Liver (tissue), 9 donors: ENCODE results near the gene POLR3C. TPM values are rescaled to one million over a fixed set of nuclear protein-coding genes. Genes with fewer than 3 reads are reported as not detected.

Source experiments
- DNase-seq: peaks from one replicate; pipeline ENCODE4 v3.0.0-alpha.2; 2017; ENCODE audit warnings: low spot score
- H3K27ac ChIP-seq, 2 donors: one replicate each; pipeline ENCODE4 v1.7.0; 2013; ENCODE audit warnings: inconsistent platforms in 2 of 2, low read length in 2 of 2, control low read depth in 1 of 2, low read depth in 1 of 2, mild to moderate bottlenecking in 1 of 2
- H3K27me3 ChIP-seq, 4 donors: one replicate each; pipeline versions ENCODE4 v1.6.1 to v1.7.0; 2013; ENCODE audit warnings: low read length in 3 of 4, inconsistent platforms in 1 of 4, mild to moderate bottlenecking in 1 of 4, moderate library complexity in 1 of 4; ENCODE audit not compliant: control insufficient read depth in 4 of 4, insufficient read depth in 4 of 4
- H3K36me3 ChIP-seq, 4 donors: one replicate each; pipeline versions ENCODE4 v1.6.1 to v1.7.0; 2013; ENCODE audit warnings: low read length in 3 of 4, mild to moderate bottlenecking in 3 of 4, low read depth in 1 of 4, moderate library complexity in 1 of 4; ENCODE audit not compliant: control insufficient read depth in 4 of 4, insufficient read depth in 3 of 4
- H3K4me1 ChIP-seq, 4 donors: one replicate each; pipeline versions ENCODE4 v1.6.1 to v1.7.0; 2013; ENCODE audit warnings: low read length in 3 of 4, mild to moderate bottlenecking in 3 of 4, moderate library complexity in 1 of 4; ENCODE audit not compliant: control insufficient read depth in 4 of 4, insufficient read depth in 4 of 4
- H3K4me3 ChIP-seq, 3 donors: one replicate each; pipeline versions ENCODE4 v1.6.1 to v1.7.0; 2013; ENCODE audit warnings: low read length in 3 of 3, control low read depth in 1 of 3, low read depth in 1 of 3, mild to moderate bottlenecking in 1 of 3
- H3K9ac ChIP-seq, 2 donors: one replicate each; pipeline ENCODE4 v1.7.0; 2013; ENCODE audit warnings: low read length in 2 of 2, mild to moderate bottlenecking in 2 of 2, moderate library complexity in 2 of 2, control low read depth in 1 of 2, low read depth in 1 of 2
- H3K9me3 ChIP-seq, 4 donors: one replicate each; pipeline versions ENCODE4 v1.6.1 to v1.7.0; 2013; ENCODE audit warnings: low read length in 3 of 4; ENCODE audit not compliant: control insufficient read depth in 4 of 4
- EGR1 ChIP-seq, 2 donors: IDR thresholded peaks; 2 replicates each; pipeline ENCODE4 v1.6.1; 2016 to 2018; ENCODE audit warnings: antibody characterized with exemption in 2 of 2, low read depth in 2 of 2
- FOXA1 ChIP-seq: IDR thresholded peaks from 2 replicates; pipeline ENCODE4 v1.6.1; 2016; ENCODE audit warnings: antibody characterized with exemption
- FOXA2 ChIP-seq: IDR thresholded peaks from 2 replicates; pipeline ENCODE4 v1.6.1; 2016; ENCODE audit warnings: antibody characterized with exemption
- GABPA ChIP-seq, 2 donors: IDR thresholded peaks in 1 of 2; conservative IDR thresholded peaks in 1 of 2; 2 replicates each; pipeline ENCODE4 v1.6.1; 2016; ENCODE audit warnings: antibody characterized with exemption in 2 of 2, mild to moderate bottlenecking in 1 of 2, moderate library complexity in 1 of 2
- HNF4A ChIP-seq, 2 donors: conservative IDR thresholded peaks; 2 replicates each; pipeline ENCODE4 v1.6.1; 2016; ENCODE audit warnings: antibody characterized with exemption in 2 of 2, mild to moderate bottlenecking in 2 of 2
- HNF4G ChIP-seq: IDR thresholded peaks from 2 replicates; pipeline ENCODE4 v1.6.1; 2016; ENCODE audit warnings: antibody characterized with exemption
- JUND ChIP-seq, 2 donors: IDR thresholded peaks; 2 replicates each; pipeline ENCODE4 v1.6.1; 2016; ENCODE audit warnings: antibody characterized with exemption in 2 of 2
- NR2F2 ChIP-seq: IDR thresholded peaks from 2 replicates; pipeline ENCODE4 v1.6.1; 2016; ENCODE audit warnings: antibody characterized with exemption
- RAD21 ChIP-seq, 2 donors: IDR thresholded peaks; 2 replicates each; pipeline ENCODE4 v1.6.1; 2016; ENCODE audit warnings: antibody characterized with exemption in 2 of 2, mild to moderate bottlenecking in 2 of 2
- RXRA ChIP-seq, 2 donors: IDR thresholded peaks; 2 replicates each; pipeline ENCODE4 v1.6.1; 2017 to 2018; ENCODE audit warnings: antibody characterized with exemption in 2 of 2, mild to moderate bottlenecking in 1 of 2
- SP1 ChIP-seq: IDR thresholded peaks from 2 replicates; pipeline ENCODE4 v1.6.1; 2018; ENCODE audit warnings: antibody characterized with exemption, mild to moderate bottlenecking
- TAF1 ChIP-seq: conservative IDR thresholded peaks from 2 replicates; pipeline ENCODE4 v1.6.1; 2016; ENCODE audit warnings: antibody characterized with exemption, mild to moderate bottlenecking
- YY1 ChIP-seq: IDR thresholded peaks from 2 replicates; pipeline ENCODE4 v1.6.1; 2016; ENCODE audit warnings: antibody characterized with exemption, mild to moderate bottlenecking
- WGBS: extraction: QIAGEN DNeasy Blood & Tissue Kit; methylation state at CpG from one replicate; pipeline ENCODE4 v1.1.7; 2013; 5-methylcytosine and 5-hydroxymethylcytosine counted together
- polyA plus RNA-seq, 2 donors: library from polyadenylated mRNA; stranded (reverse) in 1 of 2; unstranded in 1 of 2; fragments of 200-250 nt in 1 of 2; fragments of >200 nt in 1 of 2; fragmentation: Nextera tagmentation in 1 of 2; extraction: Ambion mirVana in 1 of 2; gene quantifications; one replicate each; pipeline versions ENCODE4 v1.2.1 to v1.2.3, GENCODE V29; 2013 to 2015
- total RNA-seq, 2 donors: library from RNA; depleted of rRNA; stranded (reverse); fragments of >200 nt; gene quantifications; one replicate each; pipeline ENCODE4 v1.2.3, GENCODE V29; 2014
- TF ChIP-seq, protein P1 (sequence below): fragments of 150-350 bp; IDR thresholded peaks from 2 replicates; pipeline ENCODE4 v1.5.1; 2017; ENCODE audit warnings: improper control_type of control experiment, low read depth, low read length; ENCODE audit not compliant: missing input control
- TF ChIP-seq, protein P2 (sequence below): IDR thresholded peaks from 2 replicates; pipeline ENCODE4 v1.6.1; 2016; ENCODE audit warnings: antibody characterized with exemption, mild to moderate bottlenecking
- TF ChIP-seq, protein P3 (sequence below): IDR thresholded peaks from 2 replicates; pipeline ENCODE4 v1.6.1; 2016; ENCODE audit warnings: antibody characterized with exemption
- TF ChIP-seq, protein P4 (sequence below): IDR thresholded peaks from 2 replicates; pipeline ENCODE4 v1.6.1; 2016; ENCODE audit warnings: antibody characterized with exemption
- TF ChIP-seq, protein P5 (sequence below): IDR thresholded peaks from 2 replicates; pipeline ENCODE4 v1.6.1; 2016; ENCODE audit warnings: antibody characterized with exemption
- donor health status: healthy.
- donor health status: healthy.
- donor health status: healthy.
- donor health status: healthy.
- donor health status: healthy.

POLR3C gene
- total and polyA plus RNA-seq, 4 donors: 6.3 to 22.0 (median 10.6) TPM

DNA sequence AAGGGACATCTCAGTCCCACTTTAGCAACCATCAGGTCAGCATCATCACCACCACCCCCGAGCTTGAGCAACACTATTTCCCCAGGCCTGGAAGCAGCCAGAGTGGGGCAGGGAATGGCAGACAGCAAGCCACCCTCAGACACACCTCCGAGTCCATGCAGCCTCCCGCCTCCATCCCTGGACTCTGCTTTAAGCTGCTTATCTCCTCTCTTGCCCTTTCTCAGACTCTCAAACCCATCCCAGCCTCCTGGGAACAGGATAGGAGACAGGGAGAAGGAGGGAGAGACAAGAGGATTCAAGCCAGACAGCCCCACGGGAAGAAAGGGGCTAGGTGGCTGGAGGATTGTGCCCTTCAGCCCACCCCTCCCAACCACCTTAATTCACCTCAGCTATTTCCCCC lies 33.2 kb downstream of the POLR3C start:
- Histone ChIP-seq H3K27me3 (no peaks in the 10 kb centered on the region), H3K9me3 (no peaks in the 10 kb centered on the region), H3K36me3 (peaks cover 1 to 31% (median 19%) of the 10 kb centered on the region in 4 donors), H3K4me3 (no peak overlapping the region), H3K4me1 (peaks cover 5 to 14% (median 11%) of the 10 kb centered on the region in 4 donors), H3K27ac (no peak overlapping the region), H3K9ac (no peak overlapping the region)
- DNase-seq: no peak
- TF ChIP-seq TAF1 (no peak), JUND (IDR thresholded peaks at IDR 0.05) (no peak), HNF4A (conservative IDR thresholded peaks at IDR 0.05) (no peak), RXRA (IDR thresholded peaks at IDR 0.05) (no peak), NR2F2 (no peak), FOXA2 (no peak), EGR1 (IDR thresholded peaks at IDR 0.05; ENCODE audit: low read depth in 2 of 2) (no peak), FOXA1 (no peak), HNF4G (no peak), GABPA (IDR thresholded peaks at IDR 0.05 in 1 of 2, conservative IDR thresholded peaks at IDR 0.05 in 1 of 2) (no peak), RAD21 (IDR thresholded peaks at IDR 0.05) (no peak), SP1 (no peak), YY1 (no peak)
- TF ChIP-seq, protein P1, sequence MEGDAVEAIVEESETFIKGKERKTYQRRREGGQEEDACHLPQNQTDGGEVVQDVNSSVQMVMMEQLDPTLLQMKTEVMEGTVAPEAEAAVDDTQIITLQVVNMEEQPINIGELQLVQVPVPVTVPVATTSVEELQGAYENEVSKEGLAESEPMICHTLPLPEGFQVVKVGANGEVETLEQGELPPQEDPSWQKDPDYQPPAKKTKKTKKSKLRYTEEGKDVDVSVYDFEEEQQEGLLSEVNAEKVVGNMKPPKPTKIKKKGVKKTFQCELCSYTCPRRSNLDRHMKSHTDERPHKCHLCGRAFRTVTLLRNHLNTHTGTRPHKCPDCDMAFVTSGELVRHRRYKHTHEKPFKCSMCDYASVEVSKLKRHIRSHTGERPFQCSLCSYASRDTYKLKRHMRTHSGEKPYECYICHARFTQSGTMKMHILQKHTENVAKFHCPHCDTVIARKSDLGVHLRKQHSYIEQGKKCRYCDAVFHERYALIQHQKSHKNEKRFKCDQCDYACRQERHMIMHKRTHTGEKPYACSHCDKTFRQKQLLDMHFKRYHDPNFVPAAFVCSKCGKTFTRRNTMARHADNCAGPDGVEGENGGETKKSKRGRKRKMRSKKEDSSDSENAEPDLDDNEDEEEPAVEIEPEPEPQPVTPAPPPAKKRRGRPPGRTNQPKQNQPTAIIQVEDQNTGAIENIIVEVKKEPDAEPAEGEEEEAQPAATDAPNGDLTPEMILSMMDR: no peak
- TF ChIP-seq, protein P2, sequence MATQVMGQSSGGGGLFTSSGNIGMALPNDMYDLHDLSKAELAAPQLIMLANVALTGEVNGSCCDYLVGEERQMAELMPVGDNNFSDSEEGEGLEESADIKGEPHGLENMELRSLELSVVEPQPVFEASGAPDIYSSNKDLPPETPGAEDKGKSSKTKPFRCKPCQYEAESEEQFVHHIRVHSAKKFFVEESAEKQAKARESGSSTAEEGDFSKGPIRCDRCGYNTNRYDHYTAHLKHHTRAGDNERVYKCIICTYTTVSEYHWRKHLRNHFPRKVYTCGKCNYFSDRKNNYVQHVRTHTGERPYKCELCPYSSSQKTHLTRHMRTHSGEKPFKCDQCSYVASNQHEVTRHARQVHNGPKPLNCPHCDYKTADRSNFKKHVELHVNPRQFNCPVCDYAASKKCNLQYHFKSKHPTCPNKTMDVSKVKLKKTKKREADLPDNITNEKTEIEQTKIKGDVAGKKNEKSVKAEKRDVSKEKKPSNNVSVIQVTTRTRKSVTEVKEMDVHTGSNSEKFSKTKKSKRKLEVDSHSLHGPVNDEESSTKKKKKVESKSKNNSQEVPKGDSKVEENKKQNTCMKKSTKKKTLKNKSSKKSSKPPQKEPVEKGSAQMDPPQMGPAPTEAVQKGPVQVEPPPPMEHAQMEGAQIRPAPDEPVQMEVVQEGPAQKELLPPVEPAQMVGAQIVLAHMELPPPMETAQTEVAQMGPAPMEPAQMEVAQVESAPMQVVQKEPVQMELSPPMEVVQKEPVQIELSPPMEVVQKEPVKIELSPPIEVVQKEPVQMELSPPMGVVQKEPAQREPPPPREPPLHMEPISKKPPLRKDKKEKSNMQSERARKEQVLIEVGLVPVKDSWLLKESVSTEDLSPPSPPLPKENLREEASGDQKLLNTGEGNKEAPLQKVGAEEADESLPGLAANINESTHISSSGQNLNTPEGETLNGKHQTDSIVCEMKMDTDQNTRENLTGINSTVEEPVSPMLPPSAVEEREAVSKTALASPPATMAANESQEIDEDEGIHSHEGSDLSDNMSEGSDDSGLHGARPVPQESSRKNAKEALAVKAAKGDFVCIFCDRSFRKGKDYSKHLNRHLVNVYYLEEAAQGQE: no peak
- TF ChIP-seq, protein P3, sequence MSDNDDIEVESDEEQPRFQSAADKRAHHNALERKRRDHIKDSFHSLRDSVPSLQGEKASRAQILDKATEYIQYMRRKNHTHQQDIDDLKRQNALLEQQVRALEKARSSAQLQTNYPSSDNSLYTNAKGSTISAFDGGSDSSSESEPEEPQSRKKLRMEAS: no peak
- TF ChIP-seq, protein P4, sequence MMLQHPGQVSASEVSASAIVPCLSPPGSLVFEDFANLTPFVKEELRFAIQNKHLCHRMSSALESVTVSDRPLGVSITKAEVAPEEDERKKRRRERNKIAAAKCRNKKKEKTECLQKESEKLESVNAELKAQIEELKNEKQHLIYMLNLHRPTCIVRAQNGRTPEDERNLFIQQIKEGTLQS: no peak
- TF ChIP-seq, protein P5, sequence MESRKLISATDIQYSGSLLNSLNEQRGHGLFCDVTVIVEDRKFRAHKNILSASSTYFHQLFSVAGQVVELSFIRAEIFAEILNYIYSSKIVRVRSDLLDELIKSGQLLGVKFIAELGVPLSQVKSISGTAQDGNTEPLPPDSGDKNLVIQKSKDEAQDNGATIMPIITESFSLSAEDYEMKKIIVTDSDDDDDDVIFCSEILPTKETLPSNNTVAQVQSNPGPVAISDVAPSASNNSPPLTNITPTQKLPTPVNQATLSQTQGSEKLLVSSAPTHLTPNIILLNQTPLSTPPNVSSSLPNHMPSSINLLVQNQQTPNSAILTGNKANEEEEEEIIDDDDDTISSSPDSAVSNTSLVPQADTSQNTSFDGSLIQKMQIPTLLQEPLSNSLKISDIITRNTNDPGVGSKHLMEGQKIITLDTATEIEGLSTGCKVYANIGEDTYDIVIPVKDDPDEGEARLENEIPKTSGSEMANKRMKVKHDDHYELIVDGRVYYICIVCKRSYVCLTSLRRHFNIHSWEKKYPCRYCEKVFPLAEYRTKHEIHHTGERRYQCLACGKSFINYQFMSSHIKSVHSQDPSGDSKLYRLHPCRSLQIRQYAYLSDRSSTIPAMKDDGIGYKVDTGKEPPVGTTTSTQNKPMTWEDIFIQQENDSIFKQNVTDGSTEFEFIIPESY: no peak
- WGBS: 87% methylated on average over 4 of the region's 4 CpGs
